ENCODE results near the gene FCGBP. TPM values are rescaled to one million over a fixed set of nuclear protein-coding genes. Genes with fewer than 3 reads are reported as not detected.

Gene FCGBP
- polyA plus RNA-seq, 2 of the 4 experiments (the other 2 are of a cell fraction): 0.74 to 1.4 TPM

DNA sequence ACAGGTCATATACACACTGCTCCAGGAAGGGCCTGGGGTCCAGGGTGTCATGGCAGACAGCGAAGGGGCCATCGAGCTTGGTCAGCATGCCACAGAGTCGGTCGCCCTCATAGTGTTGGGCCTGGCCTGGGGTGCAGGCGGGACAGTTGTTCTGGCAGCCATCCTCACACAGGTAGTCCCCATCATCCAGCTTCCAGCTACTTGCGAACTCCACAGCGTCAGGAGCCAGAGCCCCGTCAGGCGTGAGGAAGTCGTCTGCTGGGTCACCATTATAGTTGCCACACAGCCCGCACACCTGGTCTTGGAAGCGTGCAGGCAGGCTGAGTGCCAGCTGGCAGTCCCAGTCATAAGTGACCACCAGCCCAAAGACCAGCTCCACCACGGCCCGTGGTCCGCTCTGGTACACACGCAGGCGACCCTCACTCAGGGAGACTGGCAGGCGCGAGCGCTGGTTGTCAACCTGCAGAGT, 16.2 kb downstream of the FCGBP start:
- TF ChIP-seq FOSB (CRISPR knock-in tag; IDR thresholded peaks at IDR 0.05): no peak
- TF ChIP-seq, protein P1, sequence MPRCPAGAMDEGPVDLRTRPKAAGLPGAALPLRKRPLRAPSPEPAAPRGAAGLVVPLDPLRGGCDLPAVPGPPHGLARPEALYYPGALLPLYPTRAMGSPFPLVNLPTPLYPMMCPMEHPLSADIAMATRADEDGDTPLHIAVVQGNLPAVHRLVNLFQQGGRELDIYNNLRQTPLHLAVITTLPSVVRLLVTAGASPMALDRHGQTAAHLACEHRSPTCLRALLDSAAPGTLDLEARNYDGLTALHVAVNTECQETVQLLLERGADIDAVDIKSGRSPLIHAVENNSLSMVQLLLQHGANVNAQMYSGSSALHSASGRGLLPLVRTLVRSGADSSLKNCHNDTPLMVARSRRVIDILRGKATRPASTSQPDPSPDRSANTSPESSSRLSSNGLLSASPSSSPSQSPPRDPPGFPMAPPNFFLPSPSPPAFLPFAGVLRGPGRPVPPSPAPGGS (IDR thresholded peaks at IDR 0.05): no peak
- no peak for TF ChIP-seq EP300 (IDR thresholded peaks at IDR 0.05)
- no peak for TF ChIP-seq KDM1A (IDR thresholded peaks at IDR 0.05; ENCODE audit: low read depth)
- TF ChIP-seq ESRRA (IDR thresholded peaks at IDR 0.05; ENCODE audit: borderline replicate concordance, low read length): no peak
- TF ChIP-seq RAD21 (conservative IDR thresholded peaks at IDR 0.05 in 1 of 2, IDR thresholded peaks at IDR 0.05 in 1 of 2): no peak
- no peak for TF ChIP-seq RCOR1 (IDR thresholded peaks at IDR 0.05; ENCODE audit: low read depth, low read length)
- no peak for TF ChIP-seq HMGXB4 (CRISPR knock-in tag; IDR thresholded peaks at IDR 0.05; ENCODE audit: borderline replicate concordance)
- TF ChIP-seq PHF8 (IDR thresholded peaks at IDR 0.05; ENCODE audit: borderline replicate concordance, low read depth): no peak
- Histone ChIP-seq H3K4me3 (no peak overlapping the region), H3K9me3 (no peaks in the 10 kb centered on the region), H3K4me2 (no peak overlapping the region), H3K4me1 (peaks cover 4% of the 10 kb centered on the region; the same call in 1 of the 3 replicates), H3K27ac (peak overlapping the region in 1 of 2 experiments; percentile 5; a peak in 1 of 6 replicates)
- WGBS (ENCODE audit: missing lambda C conversion rate): 91% methylated on average over 20 of the region's 20 CpGs
- CTCF ChIA-PET: interaction anchor here (0.7 to 2.3 kb wide), 3 partner anchors 9 to 53 kb away, joined by 3 to 8 read pairs (median 5); partner anchors contain the start of gene PSMC4
- no peak for ATAC-seq
- no peak for DNase-seq (ENCODE audit: low read depth in 1 of 2, low spot score in 1 of 2)
- no peak for FAIRE-seq
- POLR2A ChIA-PET: no interaction called here

DNA sequence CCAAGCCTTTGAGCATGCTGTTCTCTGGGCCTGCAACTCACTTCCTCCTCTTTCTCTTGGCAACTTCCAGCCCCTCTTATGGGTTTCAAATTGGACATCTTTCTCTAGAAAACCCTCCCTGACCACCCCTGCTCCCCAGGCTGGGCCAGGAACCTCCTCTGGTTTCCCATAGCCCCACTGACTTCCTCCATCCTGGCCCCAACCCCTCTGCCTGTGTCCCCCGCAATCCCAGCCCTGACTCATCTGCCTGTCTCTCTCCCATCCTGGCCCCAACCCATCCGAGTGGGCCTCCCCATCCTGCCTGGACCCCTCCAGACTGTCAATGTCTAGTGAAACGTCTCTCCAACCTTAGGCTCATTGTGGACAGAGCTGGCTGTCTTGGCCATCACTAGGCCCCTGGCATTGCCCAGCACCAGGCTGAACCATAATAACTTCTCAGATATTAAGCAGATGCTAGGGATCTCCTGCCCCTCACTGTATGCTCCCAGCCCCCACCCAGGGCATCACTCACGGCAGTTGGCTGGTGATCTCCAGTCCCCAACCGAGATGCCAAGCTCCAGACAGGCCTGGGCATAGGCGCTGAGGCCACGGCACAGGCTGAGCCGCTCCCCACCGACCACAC, 16.8 kb downstream of the FCGBP start:
- CTCF ChIA-PET: interaction anchor here (0.7 to 2.3 kb wide), 3 partner anchors 9 to 53 kb away, joined by 3 to 8 read pairs (median 5); partner anchors contain the start of gene PSMC4
- FAIRE-seq: no peak

More for the DNA sequence above, 16.8 kb downstream of the FCGBP start:
- Histone ChIP-seq H3K9me3 (no peaks in the 10 kb centered on the region), H3K4me1 (peaks cover 6% of the 10 kb centered on the region; the same call in 1 of the 3 replicates), H3K27ac (peak overlapping the region in 1 of 2 experiments; percentile 5; a peak in 1 of 6 replicates), H3K4me3 (no peak overlapping the region), H3K4me2 (no peak overlapping the region)
- 89% methylated on average over 9 of the region's 9 CpGs for WGBS (ENCODE audit: missing lambda C conversion rate)
- POLR2A ChIA-PET: no interaction called here
- ATAC-seq (no peak; a peak in 1 of 6 replicates), DNase-seq (ENCODE audit: low read depth in 1 of 2, low spot score in 1 of 2) (no peak)
- TF ChIP-seq, protein P2, sequence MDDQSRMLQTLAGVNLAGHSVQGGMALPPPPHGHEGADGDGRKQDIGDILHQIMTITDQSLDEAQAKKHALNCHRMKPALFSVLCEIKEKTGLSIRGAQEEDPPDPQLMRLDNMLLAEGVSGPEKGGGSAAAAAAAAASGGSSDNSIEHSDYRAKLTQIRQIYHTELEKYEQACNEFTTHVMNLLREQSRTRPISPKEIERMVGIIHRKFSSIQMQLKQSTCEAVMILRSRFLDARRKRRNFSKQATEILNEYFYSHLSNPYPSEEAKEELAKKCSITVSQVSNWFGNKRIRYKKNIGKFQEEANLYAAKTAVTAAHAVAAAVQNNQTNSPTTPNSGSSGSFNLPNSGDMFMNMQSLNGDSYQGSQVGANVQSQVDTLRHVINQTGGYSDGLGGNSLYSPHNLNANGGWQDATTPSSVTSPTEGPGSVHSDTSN (IDR thresholded peaks at IDR 0.05): no peak
- TF ChIP-seq ZFP36 (IDR thresholded peaks at IDR 0.05; ENCODE audit: borderline replicate concordance, partially characterized antibody) (no peak), POLR2A (IDR thresholded peaks at IDR 0.05; ENCODE audit: low read length) (no peak), ZC3H11A (IDR thresholded peaks at IDR 0.05) (no peak), HOXA7 (CRISPR knock-in tag; IDR thresholded peaks at IDR 0.05) (no peak), GATA3 (IDR thresholded peaks at IDR 0.05; ENCODE audit: borderline replicate concordance) (no peak), CEBPB (IDR thresholded peaks at IDR 0.05) (no peak), NFE2L2 (conservative IDR thresholded peaks at IDR 0.05; ENCODE audit: low read length) (no peak), HES2 (IDR thresholded peaks at IDR 0.05) (no peak), ESRRA (IDR thresholded peaks at IDR 0.05; ENCODE audit: borderline replicate concordance, low read length) (no peak), FOXS1 (CRISPR knock-in tag; IDR thresholded peaks at IDR 0.05) (no peak)
- TF ChIP-seq, protein P3, sequence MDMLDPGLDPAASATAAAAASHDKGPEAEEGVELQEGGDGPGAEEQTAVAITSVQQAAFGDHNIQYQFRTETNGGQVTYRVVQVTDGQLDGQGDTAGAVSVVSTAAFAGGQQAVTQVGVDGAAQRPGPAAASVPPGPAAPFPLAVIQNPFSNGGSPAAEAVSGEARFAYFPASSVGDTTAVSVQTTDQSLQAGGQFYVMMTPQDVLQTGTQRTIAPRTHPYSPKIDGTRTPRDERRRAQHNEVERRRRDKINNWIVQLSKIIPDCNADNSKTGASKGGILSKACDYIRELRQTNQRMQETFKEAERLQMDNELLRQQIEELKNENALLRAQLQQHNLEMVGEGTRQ (IDR thresholded peaks at IDR 0.05): no peak
